GM18526 (cell line): ENCODE measurements around the gene LIPC.

Experiments used
- POLR2A ChIP-seq: IDR thresholded peaks from 3 replicates; pipeline ENCODE4 v1.6.1; 2011; ENCODE audit not compliant: insufficient read length; ENCODE audit errors: extremely low read depth

Gene LIPC

DNA sequence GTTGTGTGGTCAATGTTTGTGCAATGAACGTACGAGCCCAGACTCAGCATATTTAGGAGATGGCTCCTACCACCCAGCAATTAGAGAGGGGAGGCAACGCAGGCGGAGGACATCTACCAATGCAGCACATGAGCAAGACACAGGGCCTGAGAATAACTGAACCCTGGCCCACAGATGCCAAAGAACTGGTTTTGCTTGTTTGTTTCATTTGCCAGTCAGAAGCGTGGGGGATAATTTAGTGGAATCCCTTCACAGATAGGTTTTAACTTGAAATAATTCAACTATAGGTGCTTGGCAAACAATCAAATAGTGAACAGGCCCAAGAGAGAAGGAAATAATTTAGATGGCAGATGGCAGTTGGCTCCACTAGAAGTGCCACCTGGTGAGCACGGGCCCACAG, 54.8 kb downstream of the LIPC start:
- no peak for TF ChIP-seq POLR2A

GRCh38 chr15:58487041-58487723, 55.4 kb downstream of the LIPC start:
- TF ChIP-seq POLR2A, result no peak

DNA sequence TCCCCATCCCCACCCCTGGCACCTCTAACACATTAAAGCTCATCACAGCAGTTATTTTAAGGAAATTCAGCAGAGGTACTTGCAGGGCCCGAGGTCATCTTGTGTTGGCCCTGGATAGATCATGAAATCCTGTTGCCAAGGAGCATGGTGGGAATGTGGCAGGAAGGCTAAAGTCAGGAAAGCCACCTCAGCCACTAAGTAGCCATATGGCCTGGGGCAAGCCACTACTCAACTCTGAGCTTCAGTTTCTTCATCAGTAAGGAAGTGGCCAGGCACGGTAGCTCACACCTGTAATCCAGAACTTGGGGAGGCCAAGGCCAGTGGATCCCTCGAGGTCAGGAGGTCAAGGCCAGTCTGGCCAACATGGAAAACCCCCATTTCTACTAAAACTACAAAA, 55.9 kb downstream of the LIPC start:
- no peak for TF ChIP-seq POLR2A

DNA sequence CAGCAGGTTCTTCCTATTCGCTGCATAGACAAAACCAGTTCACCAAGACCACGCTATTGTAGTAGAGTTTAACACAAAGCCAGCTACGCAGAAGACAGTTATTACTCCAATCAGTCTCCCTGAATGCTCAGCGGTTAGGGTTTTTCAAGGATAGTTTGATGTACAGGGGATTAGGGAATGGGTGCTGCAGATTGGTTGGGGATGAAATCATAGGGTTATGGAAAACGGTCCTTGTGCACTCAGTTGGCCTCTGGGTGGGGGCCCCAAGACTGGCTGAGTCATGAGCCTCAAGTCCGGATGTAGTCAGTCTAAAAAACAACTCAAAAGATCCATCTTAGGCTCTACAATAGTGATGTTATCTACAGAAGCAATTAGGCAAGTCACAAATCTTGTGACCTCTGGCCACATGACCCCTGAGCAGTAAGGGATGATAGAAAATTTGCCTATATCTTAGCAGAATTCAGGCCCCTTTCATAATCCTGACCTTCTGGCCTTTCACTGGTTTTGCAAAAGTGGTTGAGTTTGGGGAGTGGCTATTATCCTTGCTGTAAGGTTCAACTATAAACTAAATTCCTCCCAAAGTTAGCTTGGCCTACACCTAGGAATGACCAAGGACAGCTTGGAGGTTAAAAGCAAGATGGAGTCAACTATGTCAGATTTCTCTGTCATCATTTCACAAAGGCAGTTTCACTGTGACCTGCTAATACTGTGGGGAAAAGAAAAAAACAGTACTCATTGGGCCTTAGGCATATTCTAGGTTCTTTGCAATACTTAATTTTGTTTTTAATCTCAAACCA, 57.7 kb downstream of the LIPC start:
- no peak for TF ChIP-seq POLR2A

DNA sequence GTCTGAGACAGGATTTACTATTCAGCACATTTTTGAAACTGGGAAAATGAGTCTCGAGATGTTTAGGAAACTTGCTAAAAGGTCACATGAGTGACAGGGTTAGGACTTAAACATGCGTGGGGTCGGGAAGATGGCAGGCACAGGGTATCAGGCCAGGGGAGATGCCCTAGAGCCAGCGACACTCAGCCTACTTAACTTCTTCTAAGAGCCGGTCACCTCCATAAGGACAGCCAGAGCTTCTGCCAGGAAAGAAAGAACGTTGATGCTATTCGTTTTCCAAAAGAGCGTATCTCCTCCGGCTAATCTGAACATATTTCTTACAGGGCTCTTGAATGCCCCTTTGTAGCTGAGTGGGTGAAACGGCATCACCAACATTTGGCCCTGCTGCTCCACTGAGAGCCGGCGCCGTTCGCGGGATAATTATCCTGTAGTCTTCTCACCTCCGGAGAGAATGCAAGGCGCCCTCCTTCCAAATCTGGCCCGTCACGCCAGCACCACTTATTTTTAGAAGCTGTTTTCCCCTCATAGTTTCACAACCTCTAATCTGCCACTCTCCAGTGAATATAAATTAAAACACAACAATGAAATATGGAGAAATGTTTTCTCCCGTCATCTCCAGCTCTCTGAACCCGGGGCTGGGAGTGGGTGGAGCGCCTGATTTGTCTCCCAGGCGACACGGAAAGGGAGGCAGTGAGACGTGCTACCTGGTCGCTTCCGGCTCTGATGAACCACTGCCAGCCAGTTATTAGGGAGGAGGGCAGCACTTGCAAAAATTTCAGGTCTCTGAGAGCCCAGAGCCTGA, 58.5 kb downstream of the LIPC start:
- TF ChIP-seq POLR2A, result no peak

DNA sequence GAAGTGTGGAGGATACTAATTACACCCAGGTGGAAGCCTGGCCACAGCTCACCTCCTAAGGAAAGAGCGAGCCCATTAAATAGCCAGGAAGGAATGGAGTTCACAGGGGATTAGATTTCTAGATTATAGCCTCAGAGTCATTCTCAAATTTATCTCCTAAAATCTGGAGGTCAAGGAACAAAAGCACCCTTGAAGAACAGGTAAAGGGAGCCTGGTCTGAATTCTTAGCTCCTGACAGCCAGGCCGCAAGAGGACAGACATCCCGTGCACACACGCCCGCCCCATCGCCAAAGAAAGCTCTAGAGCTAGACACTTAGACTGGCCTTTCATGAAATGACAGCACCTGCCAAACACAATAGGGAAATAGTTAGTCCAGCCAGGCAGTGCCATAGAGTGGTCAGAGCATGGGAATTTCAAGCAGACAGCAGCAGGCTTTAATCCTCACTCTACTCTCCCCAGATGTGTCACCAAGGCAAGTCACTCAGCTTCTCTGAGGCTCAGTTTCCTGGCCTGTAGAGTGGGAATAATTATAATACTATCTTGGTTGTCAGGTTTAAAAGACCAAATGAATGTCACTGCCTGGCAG, 59.2 kb downstream of the LIPC start:
- TF ChIP-seq POLR2A, result no peak

- TF ChIP-seq POLR2A, result no peak
Observed at GRCh38 chr15:58491499-58492202, 59.9 kb downstream of the LIPC start.

DNA sequence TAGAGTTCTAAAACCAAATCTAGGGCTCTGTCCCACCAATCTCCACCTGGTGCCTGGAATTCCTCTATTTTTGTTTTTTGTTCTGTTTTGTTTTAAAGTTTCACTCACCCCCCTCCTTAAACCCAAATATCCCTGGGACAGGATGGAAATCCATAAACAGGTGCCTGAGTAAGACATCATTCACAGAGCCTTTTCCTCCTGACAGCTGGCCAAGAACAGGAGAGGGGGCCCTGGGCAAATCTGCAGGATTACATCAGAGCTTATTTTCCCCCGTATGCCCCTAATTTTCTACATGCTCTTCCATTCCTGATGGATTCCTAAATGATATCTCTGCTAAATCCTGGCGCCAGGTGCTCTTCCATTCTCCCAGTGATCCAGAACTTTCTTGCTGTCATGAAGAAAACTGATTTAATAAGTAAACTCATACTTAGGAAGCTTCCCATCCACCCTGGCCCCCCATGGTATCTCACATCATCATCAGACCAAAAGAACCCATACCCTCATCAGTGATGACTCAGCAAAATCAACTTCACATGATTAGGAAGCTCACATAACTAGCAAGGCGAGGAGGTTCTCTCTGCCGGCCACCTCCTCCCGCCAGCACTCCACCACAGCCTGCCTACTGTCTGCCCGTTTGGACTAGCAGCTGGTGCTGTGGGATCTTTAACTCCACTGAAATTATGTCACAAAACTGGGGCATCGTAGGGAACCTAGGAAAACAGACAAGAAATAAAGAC, 61.0 kb downstream of the LIPC start:
- no peak for TF ChIP-seq POLR2A

GRCh38 chr15:58494567-58494966, 62.8 kb downstream of the LIPC start:
- no peak for TF ChIP-seq POLR2A

DNA sequence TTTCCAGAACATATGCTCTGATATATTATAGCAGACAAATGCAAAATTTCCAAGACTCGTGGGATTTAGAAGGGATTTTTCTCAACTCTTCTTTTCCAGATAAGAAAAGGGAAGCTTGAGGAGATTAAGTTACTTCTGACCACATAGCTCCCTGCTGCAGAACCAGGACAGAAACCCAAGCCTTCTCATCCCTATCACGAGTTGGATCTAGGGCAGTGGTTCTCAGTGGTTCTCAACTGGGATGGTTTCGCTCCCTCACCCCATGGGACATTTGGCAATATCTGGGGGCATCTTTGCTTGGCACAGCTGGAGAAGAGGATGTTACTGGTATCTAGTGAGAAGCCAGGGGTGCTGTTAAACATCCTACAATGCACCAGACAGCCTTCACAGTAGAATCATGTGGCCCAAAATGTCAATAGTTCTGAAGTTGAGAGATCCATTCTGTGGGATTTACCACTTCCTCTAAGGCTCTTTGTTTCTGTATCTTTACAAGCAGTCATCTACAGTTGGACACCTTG, 64.2 kb downstream of the LIPC start:
- no peak for TF ChIP-seq POLR2A

DNA sequence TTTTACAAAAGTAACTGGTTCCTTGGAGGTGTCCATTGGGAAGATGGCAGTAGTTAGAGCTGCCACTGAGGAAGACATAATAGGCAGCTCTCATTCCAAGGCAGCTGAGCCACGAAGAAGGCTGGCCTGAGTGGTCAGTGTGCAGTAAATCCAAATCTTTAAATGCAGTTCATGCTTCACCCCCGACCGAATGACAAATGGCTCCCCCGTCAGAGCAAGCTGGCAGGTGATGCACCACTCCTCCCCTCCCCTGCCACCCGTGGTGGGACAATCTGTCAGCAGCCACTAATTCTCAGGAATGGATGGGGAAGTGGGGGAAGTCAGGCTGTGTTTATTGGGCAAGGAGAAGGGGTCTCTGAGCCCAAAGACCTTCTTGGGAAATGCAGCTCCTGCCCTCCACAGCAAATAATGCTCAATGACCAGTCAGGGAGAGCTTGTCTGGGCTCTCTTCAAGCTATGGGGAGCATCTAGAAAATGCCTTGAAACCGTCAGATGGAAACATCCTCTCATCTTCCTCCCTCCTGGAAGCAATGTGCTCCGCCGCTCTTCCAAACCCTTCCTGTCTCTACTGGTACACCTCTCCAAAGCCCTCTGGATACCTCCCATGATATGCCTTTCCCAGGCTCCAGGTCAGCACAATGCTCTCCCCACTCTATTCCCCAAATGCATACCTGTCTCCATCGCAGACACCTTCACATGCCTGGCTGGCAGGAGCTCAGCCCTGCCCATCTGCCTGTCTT, 65.4 kb downstream of the LIPC start:
- no peak for TF ChIP-seq POLR2A

- TF ChIP-seq POLR2A, result no peak
Observed at GRCh38 chr15:58498821-58499580, 67.2 kb downstream of the LIPC start.

DNA sequence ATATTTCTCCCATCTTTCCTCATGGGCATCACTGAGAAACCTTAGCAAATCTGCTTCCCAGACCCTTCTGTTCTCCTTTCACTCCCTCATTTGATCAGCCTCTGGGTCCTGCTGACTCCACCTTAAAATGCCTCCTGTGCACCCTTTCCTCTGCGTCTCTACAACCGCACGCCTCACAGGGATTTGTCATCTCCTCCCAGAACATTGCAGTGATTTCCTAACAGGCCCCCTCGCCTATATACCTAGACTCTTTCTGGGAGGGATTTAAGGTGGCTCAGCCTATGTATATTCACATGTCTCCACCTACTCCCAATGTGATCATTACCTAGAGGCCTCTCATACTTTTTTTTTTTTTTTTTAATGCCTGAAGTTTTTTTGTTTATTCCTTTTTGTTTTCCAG, 69.2 kb downstream of the LIPC start:
- TF ChIP-seq POLR2A, result no peak
